HepG2 (cell line): ENCODE results near the gene C11orf42. TPM values are rescaled to one million over a fixed set of nuclear protein-coding genes. Genes with fewer than 3 reads are reported as not detected.
A peak's percentile ranks its signal among the peaks of the same experiment; 100 is the strongest.

Experiments
- CBX1 ChIP-seq: IDR thresholded peaks from one replicate; pipeline ENCODE4 v1.6.1; 2016; ENCODE audit warnings: antibody characterized with exemption, low read depth
- CCDC6 ChIP-seq: sonication (generic); formaldehyde crosslinking; IDR thresholded peaks from 2 replicates; pipeline ENCODE4 v1.8.1; 2022; ENCODE audit warnings: mild to moderate bottlenecking, missing genetic modification reagents, moderate library complexity
- DNMT3B ChIP-seq: conservative IDR thresholded peaks from 2 replicates; pipeline ENCODE4 v1.6.1; 2016; ENCODE audit warnings: missing biosample characterization, control low read depth
- ELF1 ChIP-seq: sonication (generic); formaldehyde crosslinking; IDR thresholded peaks from 2 replicates; pipeline ENCODE4 v1.4.0; 2020; ENCODE audit warnings: missing genetic modification reagents
- FOXP1 ChIP-seq, 2 experiments: fragments of 450-650 bp in 1 of 2; IDR thresholded peaks; 2 replicates each; pipeline ENCODE4 v1.6.1; 2017 to 2018; ENCODE audit warnings: antibody characterized with exemption in 1 of 2
- GFI1 ChIP-seq: sonication (generic); formaldehyde crosslinking; IDR thresholded peaks from 2 replicates; pipeline ENCODE4 v1.5.0; 2020; ENCODE audit warnings: missing genetic modification reagents, mild to moderate bottlenecking, borderline replicate concordance
- HOXA3 ChIP-seq: sonication (generic); formaldehyde crosslinking; IDR thresholded peaks from 2 replicates; pipeline ENCODE4 v1.5.0; 2020; ENCODE audit warnings: missing genetic modification reagents
- IKZF4 ChIP-seq: sonication (generic); formaldehyde crosslinking; IDR thresholded peaks from 2 replicates; pipeline ENCODE4 v1.5.1; 2020; ENCODE audit warnings: borderline replicate concordance, mild to moderate bottlenecking, low read depth, missing genetic modification reagents; ENCODE audit errors: not compliant biosample characterization
- ISX ChIP-seq: sonication (generic); formaldehyde crosslinking; conservative IDR thresholded peaks from 2 replicates; pipeline ENCODE4 v1.5.0; 2020; ENCODE audit warnings: missing genetic modification reagents
- NFE2 ChIP-seq: sonication (generic); formaldehyde crosslinking; IDR thresholded peaks from 2 replicates; pipeline ENCODE4 v1.4.0; 2020; ENCODE audit warnings: missing genetic modification reagents
- POLR2AphosphoS2 ChIP-seq: IDR thresholded peaks from 2 replicates; pipeline ENCODE4 v1.6.1; 2011; ENCODE audit warnings: low read depth, low read length, improper control_type of control experiment
- RARA ChIP-seq: IDR thresholded peaks from 2 replicates; pipeline ENCODE4 v1.6.1; 2016; ENCODE audit warnings: missing genetic modification reagents, missing compliant biosample characterization
- RBFOX2 ChIP-seq: fragments of 200-400 bp; formaldehyde crosslinking; IDR thresholded peaks from 2 replicates; pipeline ENCODE4 v1.6.1; 2017; ENCODE audit warnings: low read depth, mild to moderate bottlenecking, low read length
- RORA ChIP-seq: sonication (generic); formaldehyde crosslinking; IDR thresholded peaks from 2 replicates; pipeline ENCODE4 v1.5.0; 2020; ENCODE audit warnings: mild to moderate bottlenecking, missing genetic modification reagents, moderate library complexity
- SCMH1 ChIP-seq: sonication (generic); formaldehyde crosslinking; IDR thresholded peaks from 2 replicates; pipeline ENCODE4 v1.9.0; 2021; ENCODE audit warnings: missing genetic modification reagents, mild to moderate bottlenecking, borderline replicate concordance
- TBX2 ChIP-seq: sonication (generic); formaldehyde crosslinking; IDR thresholded peaks from 2 replicates; pipeline ENCODE4 v1.5.0; 2020; ENCODE audit warnings: missing genetic modification reagents, mild to moderate bottlenecking, borderline replicate concordance
- TOPORS ChIP-seq: sonication (generic); formaldehyde crosslinking; IDR thresholded peaks from 2 replicates; pipeline ENCODE4 v1.8.0; 2023; ENCODE audit warnings: mild to moderate bottlenecking, missing genetic modification reagents
- YY1 ChIP-seq: IDR thresholded peaks from 2 replicates; pipeline ENCODE4 v1.6.1; 2011; ENCODE audit warnings: low read length, low read depth, moderate library complexity, mild to moderate bottlenecking; ENCODE audit not compliant: insufficient read depth, insufficient replicate concordance
- ZNF563 ChIP-seq: sonication (generic); formaldehyde crosslinking; IDR thresholded peaks from 2 replicates; pipeline ENCODE4 v1.8.0; 2022; ENCODE audit warnings: mild to moderate bottlenecking, moderate library complexity, missing genetic modification reagents
- polyA plus RNA-seq, 8 experiments: library from polyadenylated mRNA; depleted of rRNA in 3 of 8; stranded (reverse) in 7 of 8; unstranded in 1 of 8; fragments of >200 nt; fragmentation: Illumina TruSeq in 4 of 8; extraction: Trizol in 4 of 8; gene quantifications; 2 replicates each; pipeline versions ENCODE4 v1.2.1 to v1.2.3, GENCODE V29; 2011 to 2016; ENCODE audit warnings: low read depth in 4 of 8, missing spikeins in 1 of 8, mixed read lengths in 1 of 8; ENCODE audit not compliant: insufficient read depth in 1 of 8
- total RNA-seq, 5 experiments: library from RNA; depleted of rRNA; stranded (reverse); fragments of >200 nt; fragmentation: Illumina TruSeq; extraction: Trizol; gene quantifications; 2 replicates each; pipeline ENCODE4 v1.2.3, GENCODE V29; 2016; ENCODE audit warnings: low read depth in 1 of 5
- TF ChIP-seq, protein P1 (sequence below): sonication (generic); formaldehyde crosslinking; IDR thresholded peaks from 2 replicates; pipeline ENCODE4 v1.5.0; 2020; ENCODE audit warnings: missing genetic modification reagents
- TF ChIP-seq, protein P2 (sequence below): IDR thresholded peaks from 2 replicates; pipeline ENCODE4 v1.6.1; 2016; ENCODE audit warnings: missing genetic modification reagents, missing compliant biosample characterization
- TF ChIP-seq, protein P3 (sequence below): sonication (generic); formaldehyde crosslinking; conservative IDR thresholded peaks from 2 replicates; pipeline ENCODE4 v1.4.0; 2020; ENCODE audit warnings: missing genetic modification reagents
- TF ChIP-seq, protein P4 (sequence below): sonication (generic); formaldehyde crosslinking; IDR thresholded peaks from 2 replicates; pipeline ENCODE4 v1.8.0; 2022; ENCODE audit warnings: missing genetic modification reagents, low read depth, mild to moderate bottlenecking, borderline replicate concordance

The C11orf42 gene
- total and polyA plus RNA-seq, 2 of the 13 experiments (the other 11 are each of a cell fraction or from before 2014, with no cell fraction given) = not detected

DNA sequence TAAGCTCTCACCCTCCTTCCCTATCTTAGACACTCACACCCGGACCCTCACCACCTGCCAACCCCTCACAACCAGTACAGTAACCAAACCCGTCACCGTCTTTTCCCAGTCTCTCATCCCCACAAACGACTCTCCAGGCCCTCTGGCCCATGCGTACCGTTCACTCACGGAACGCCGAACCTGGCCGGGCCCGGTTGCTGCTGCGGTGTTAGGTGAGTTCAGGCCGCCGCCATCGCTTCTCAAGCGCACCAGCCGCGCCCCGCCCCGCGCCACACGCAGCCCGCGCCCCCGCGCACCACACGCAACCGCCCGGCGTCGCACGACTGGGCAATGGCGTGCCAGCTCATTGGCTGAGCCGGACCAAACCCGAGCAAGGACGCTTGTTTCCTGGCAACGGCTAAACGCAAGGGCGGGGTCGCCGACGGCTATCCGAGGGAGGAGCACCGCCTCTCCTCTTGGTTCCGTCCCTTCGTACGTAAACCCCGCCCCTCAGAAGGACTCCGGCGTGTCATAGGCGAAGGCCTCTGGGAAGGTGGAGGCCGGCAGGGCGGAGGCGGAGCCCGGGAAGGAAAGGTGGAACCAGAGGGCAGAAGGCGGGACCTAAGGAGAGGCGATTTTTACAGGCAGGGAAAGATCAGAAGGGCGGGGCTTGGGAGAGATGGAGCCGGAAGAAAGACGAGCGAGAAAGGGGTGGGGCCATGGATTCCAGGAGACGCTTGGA, 29.2 kb downstream of the C11orf42 start, which contains the start of gene FHIP1B (continued):
- TF ChIP-seq YY1 = peak; percentile 88
- TF ChIP-seq, protein P1, sequence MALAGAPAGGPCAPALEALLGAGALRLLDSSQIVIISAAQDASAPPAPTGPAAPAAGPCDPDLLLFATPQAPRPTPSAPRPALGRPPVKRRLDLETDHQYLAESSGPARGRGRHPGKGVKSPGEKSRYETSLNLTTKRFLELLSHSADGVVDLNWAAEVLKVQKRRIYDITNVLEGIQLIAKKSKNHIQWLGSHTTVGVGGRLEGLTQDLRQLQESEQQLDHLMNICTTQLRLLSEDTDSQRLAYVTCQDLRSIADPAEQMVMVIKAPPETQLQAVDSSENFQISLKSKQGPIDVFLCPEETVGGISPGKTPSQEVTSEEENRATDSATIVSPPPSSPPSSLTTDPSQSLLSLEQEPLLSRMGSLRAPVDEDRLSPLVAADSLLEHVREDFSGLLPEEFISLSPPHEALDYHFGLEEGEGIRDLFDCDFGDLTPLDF = peak; percentile 64; the same call in 1 of the 2 replicates
- TF ChIP-seq IKZF4 (CRISPR knock-in tag) = no peak
- TF ChIP-seq ELF1 (CRISPR knock-in tag) = peak; percentile 62
- no peak for TF ChIP-seq SCMH1 (CRISPR knock-in tag)
- peak; percentile 92 for TF ChIP-seq HOXA3 (CRISPR knock-in tag)
- no peak for TF ChIP-seq RARA (CRISPR knock-in tag)
- TF ChIP-seq DNMT3B (CRISPR knock-in tag) = no peak
- no peak for TF ChIP-seq FOXP1 (IDR thresholded peaks at IDR 0.05)
- TF ChIP-seq FOXP1 (CRISPR knock-in tag; IDR thresholded peaks at IDR 0.05) = no peak
- TF ChIP-seq RORA (CRISPR knock-in tag) = no peak
- TF ChIP-seq CCDC6 (CRISPR knock-in tag) = no peak
- no peak for TF ChIP-seq POLR2AphosphoS2
- TF ChIP-seq NFE2 = no peak
- TF ChIP-seq GFI1 (CRISPR knock-in tag) = no peak
- TF ChIP-seq, protein P2, sequence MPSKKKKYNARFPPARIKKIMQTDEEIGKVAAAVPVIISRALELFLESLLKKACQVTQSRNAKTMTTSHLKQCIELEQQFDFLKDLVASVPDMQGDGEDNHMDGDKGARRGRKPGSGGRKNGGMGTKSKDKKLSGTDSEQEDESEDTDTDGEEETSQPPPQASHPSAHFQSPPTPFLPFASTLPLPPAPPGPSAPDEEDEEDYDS = peak; percentile 73
- TF ChIP-seq, protein P3, sequence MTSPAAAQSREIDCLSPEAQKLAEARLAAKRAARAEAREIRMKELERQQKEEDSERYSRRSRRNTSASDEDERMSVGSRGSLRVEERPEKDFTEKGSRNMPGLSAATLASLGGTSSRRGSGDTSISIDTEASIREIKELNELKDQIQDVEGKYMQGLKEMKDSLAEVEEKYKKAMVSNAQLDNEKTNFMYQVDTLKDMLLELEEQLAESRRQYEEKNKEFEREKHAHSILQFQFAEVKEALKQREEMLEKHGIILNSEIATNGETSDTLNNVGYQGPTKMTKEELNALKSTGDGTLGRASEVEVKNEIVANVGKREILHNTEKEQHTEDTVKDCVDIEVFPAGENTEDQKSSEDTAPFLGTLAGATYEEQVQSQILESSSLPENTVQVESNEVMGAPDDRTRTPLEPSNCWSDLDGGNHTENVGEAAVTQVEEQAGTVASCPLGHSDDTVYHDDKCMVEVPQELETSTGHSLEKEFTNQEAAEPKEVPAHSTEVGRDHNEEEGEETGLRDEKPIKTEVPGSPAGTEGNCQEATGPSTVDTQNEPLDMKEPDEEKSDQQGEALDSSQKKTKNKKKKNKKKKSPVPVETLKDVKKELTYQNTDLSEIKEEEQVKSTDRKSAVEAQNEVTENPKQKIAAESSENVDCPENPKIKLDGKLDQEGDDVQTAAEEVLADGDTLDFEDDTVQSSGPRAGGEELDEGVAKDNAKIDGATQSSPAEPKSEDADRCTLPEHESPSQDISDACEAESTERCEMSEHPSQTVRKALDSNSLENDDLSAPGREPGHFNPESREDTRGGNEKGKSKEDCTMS = no peak
- TF ChIP-seq RBFOX2 = peak; percentile 80
- TF ChIP-seq CBX1 = no peak
- TF ChIP-seq ZNF563 = no peak; the same call in 1 of the 2 replicates
- TF ChIP-seq, protein P4, sequence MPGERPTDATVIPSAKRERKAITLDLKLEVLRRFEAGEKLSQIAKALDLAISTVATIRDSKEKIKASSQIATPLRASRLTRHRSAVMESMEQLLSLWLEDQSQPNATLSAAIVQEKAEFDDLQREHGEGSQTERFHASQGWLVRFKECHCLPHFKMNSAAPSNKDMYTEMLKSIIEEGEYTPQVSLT (CRISPR knock-in tag) = no peak; the same call in 1 of the 2 replicates
- no peak for TF ChIP-seq ISX (CRISPR knock-in tag)
- peak; percentile 87; the same call in 1 of the 2 replicates for TF ChIP-seq TBX2 (CRISPR knock-in tag)
- TF ChIP-seq TOPORS (CRISPR knock-in tag) = no peak
